Body of pancreas (tissue), 4 donors: ENCODE results near the gene TBL1XR1.

Experiments used
- CTCF ChIP-seq, 7 experiments: fragments of 450-650 bp in 4 of 7; fragments of 200-600 bp in 3 of 7; sonication (generic) in 3 of 7; IDR thresholded peaks; one replicate each; pipeline ENCODE4 v1.5.1; 2016 to 2019; ENCODE audit warnings: antibody characterized with exemption in 7 of 7
- POLR2A ChIP-seq, 3 donors: fragments of 450-650 bp; IDR thresholded peaks; one replicate each; pipeline ENCODE4 v1.6.1; 2016; ENCODE audit warnings: antibody characterized with exemption in 3 of 3, mild to moderate bottlenecking in 2 of 3

- no peak for TF ChIP-seq CTCF (IDR thresholded peaks at IDR 0.05)
- no peak for TF ChIP-seq POLR2A (IDR thresholded peaks at IDR 0.05)
Measured at GRCh38 chr3:177231242-177231641, 34.0 kb upstream of the TBL1XR1 start.
